Measurements from ENCODE around the gene SLC8A3. TPM values are rescaled to one million over a fixed set of nuclear protein-coding genes. Genes with fewer than 3 reads are reported as not detected.

SLC8A3 gene
- total RNA-seq, 4 donors from 2014 or later, result 0.09 to 1.7 (median 0.23) TPM; not detected in 1

- Histone ChIP-seq H3K9me3 (no peaks in the 10 kb centered on the region), H3K4me1 (peaks cover 0 to 4% (median 0%) of the 10 kb centered on the region in 3 donors), H3K27me3 (peaks cover 0 to 67% (median 0%) of the 10 kb centered on the region in 4 donors), H3K27ac (no peak overlapping the region), H3K36me3 (no peaks in the 10 kb centered on the region), H3K4me3 (no peak overlapping the region)
- intact Hi-C loops (cut with DNase I), result no loop called here
- no peak for DNase-seq
- WGBS, 2 donors, result 93% methylated on average over 3 to 5 of the region's 6 CpGs
- TF ChIP-seq CTCF (IDR thresholded peaks at IDR 0.05), result no peak
- no peak for TF ChIP-seq POLR2A (IDR thresholded peaks at IDR 0.05)
These were observed 186.0 kb downstream of the SLC8A3 start for GRCh38 chr14:70002589-70003346.

GRCh38 chr14:70000601-70001000 lies 188.2 kb downstream of the SLC8A3 start:
- H3K4me1 ChIP-seq, result no peaks in the 10 kb centered on the region
- whole genome bisulfite sequencing, 2 donors, result 84% methylated on average over 7 of the region's 7 CpGs
- H3K27me3 ChIP-seq, result peaks cover 0 to 76% (median 0%) of the 10 kb centered on the region in 4 donors
- intact Hi-C loops (cut with DNase I), result no loop called here
- no peak overlapping the region for H3K4me3 ChIP-seq
- H3K36me3 ChIP-seq, result no peaks in the 10 kb centered on the region
- no peak for DNase-seq
- H3K9me3 ChIP-seq, result no peaks in the 10 kb centered on the region
- H3K27ac ChIP-seq, result no peak overlapping the region
- TF ChIP-seq CTCF (IDR thresholded peaks at IDR 0.05) (no peak), POLR2A (IDR thresholded peaks at IDR 0.05) (no peak)

GRCh38 chr14:69999261-69999674 lies 189.5 kb downstream of the SLC8A3 start:
- no peak overlapping the region for H3K4me3 ChIP-seq
- no peaks in the 10 kb centered on the region for H3K36me3 ChIP-seq
- H3K4me1 ChIP-seq, result no peaks in the 10 kb centered on the region
- H3K9me3 ChIP-seq, result no peaks in the 10 kb centered on the region
- intact Hi-C loops (cut with DNase I), result no loop called here
- TF ChIP-seq POLR2A (IDR thresholded peaks at IDR 0.05) (no peak), CTCF (IDR thresholded peaks at IDR 0.05) (no peak)
- 24 to 32% methylated on average over 7 to 10 of the region's 10 CpGs for WGBS, 2 donors
- no peak overlapping the region for H3K27ac ChIP-seq
- peaks cover 0 to 72% (median 0%) of the 10 kb centered on the region in 4 donors for H3K27me3 ChIP-seq
- DNase-seq, result no peak

- H3K4me3 ChIP-seq, result no peak overlapping the region
- 44 to 57% methylated on average over 4 to 5 of the region's 5 CpGs for WGBS, 2 donors
- peaks cover 0 to 72% (median 0%) of the 10 kb centered on the region in 4 donors for H3K27me3 ChIP-seq
- no peak for TF ChIP-seq CTCF (IDR thresholded peaks at IDR 0.05)
- no peak for TF ChIP-seq POLR2A (IDR thresholded peaks at IDR 0.05)
- intact Hi-C loops (cut with DNase I), result no loop called here
- no peak overlapping the region for H3K27ac ChIP-seq
- no peak for DNase-seq
- H3K36me3 ChIP-seq, result no peaks in the 10 kb centered on the region
- no peaks in the 10 kb centered on the region for H3K4me1 ChIP-seq
- no peaks in the 10 kb centered on the region for H3K9me3 ChIP-seq
These were observed 190.9 kb downstream of the SLC8A3 start for GRCh38 chr14:69997849-69998248.

GRCh38 chr14:69996216-69996615 lies 192.5 kb downstream of the SLC8A3 start:
- H3K9me3 ChIP-seq, result no peaks in the 10 kb centered on the region
- H3K27me3 ChIP-seq, result peaks cover 0 to 63% (median 0%) of the 10 kb centered on the region in 4 donors
- intact Hi-C loops (cut with DNase I), result no loop called here
- WGBS, 2 donors, result 93 to 96% methylated on average over 1 of the region's 1 CpG
- H3K27ac ChIP-seq, result no peak overlapping the region
- no peak for TF ChIP-seq CTCF (IDR thresholded peaks at IDR 0.05)
- no peak for TF ChIP-seq POLR2A (IDR thresholded peaks at IDR 0.05)
- H3K4me3 ChIP-seq, result no peak overlapping the region
- no peaks in the 10 kb centered on the region for H3K4me1 ChIP-seq
- no peak for DNase-seq
- no peaks in the 10 kb centered on the region for H3K36me3 ChIP-seq

Other genes with a start within 250 kb of the SLC8A3 start
- gene COX16, start 170.7 kb upstream of the SLC8A3 start, total RNA-seq, result 10 to 100 TPM; 19.3 to 33.0 (median 26.9) TPM
- gene SYNJ2BP, start 228.1 kb upstream of the SLC8A3 start, total RNA-seq, result 10 to 100 TPM in 2 of 4 donors, 1 to 10 TPM in 2; 6.8 to 17.0 (median 10.2) TPM